ENCODE results near the gene ATF4. TPM values are rescaled to one million over a fixed set of nuclear protein-coding genes. Genes with fewer than 3 reads are reported as not detected.

The ATF4 gene
- total RNA-seq, 1 experiment from 2014 or later, result 177 TPM

DNA sequence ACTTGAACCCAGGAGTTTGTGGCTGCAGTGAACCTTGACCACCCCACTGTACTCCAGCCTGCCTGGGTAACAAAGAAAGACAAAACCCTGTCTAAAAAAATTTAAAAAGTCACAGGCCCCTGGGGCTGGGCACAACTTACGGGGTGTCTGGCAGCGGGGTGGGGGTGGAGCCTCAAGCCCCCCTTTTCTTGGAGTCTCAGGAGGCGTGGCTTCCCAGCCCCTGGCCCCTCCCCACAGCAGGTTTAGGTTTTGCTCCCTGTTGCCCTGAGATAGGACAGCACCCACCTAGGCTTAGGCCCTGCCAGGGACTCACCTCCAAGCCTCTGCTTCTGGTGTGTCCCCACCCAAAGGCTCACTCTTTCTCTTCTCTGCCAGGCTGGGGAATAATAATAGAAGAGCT is 41.1 kb upstream of the ATF4 start:
- intact Hi-C loops (cut with micrococcal nuclease; ENCODE audit: unreplicated experiment), result no loop called here
- BruUV-seq (replicated peaks), result no TSS peak
- Histone ChIP-seq H3K27ac (ENCODE audit: low read length) (no peak overlapping the region), H3K4me1 (ENCODE audit: control insufficient read depth, insufficient read depth, low read length) (no peaks in the 10 kb centered on the region), H3K27me3 (ENCODE audit: control insufficient read depth, insufficient read depth, low read length) (no peaks in the 10 kb centered on the region), H3K4me3 (ENCODE audit: low read depth in 2 of 2, low read length in 2 of 2) (no peak overlapping the region), H3K36me3 (ENCODE audit: control insufficient read depth, insufficient read depth, low read length) (no peaks in the 10 kb centered on the region), H3K9me3 (ENCODE audit: control insufficient read depth, insufficient read depth, low read depth, low read length) (no peaks in the 10 kb centered on the region)
- TF ChIP-seq POLR2AphosphoS5 (IDR thresholded peaks at IDR 0.05; ENCODE audit: low read depth, low read length) (no peak), TCF7L2 (IDR thresholded peaks at IDR 0.05; ENCODE audit: low read depth, low read length) (no peak), CTCF (IDR thresholded peaks at IDR 0.05) (no peak), SIN3A (IDR thresholded peaks at IDR 0.05; ENCODE audit: borderline replicate concordance, insufficient read depth, low read depth, low read length) (no peak)
- ATAC-seq (no peak), DNase-seq (ENCODE audit: low read depth, low spot score) (no peak)
- CTCF ChIA-PET, result no interaction called here
- in situ Hi-C loops (cut with HindIII; ENCODE audit: low pct_unique_long_range_greater_than_20kb, low sequenced_read_pairs), result no loop called here
- POLR2A ChIA-PET, result no interaction called here

- BruUV-seq (replicated peaks), result no TSS peak
- in situ Hi-C loops (cut with HindIII; ENCODE audit: low pct_unique_long_range_greater_than_20kb, low sequenced_read_pairs), result no loop called here
- TF ChIP-seq SIN3A (IDR thresholded peaks at IDR 0.05; ENCODE audit: borderline replicate concordance, insufficient read depth, low read depth, low read length), result no peak
- TF ChIP-seq REST (IDR thresholded peaks at IDR 0.05; ENCODE audit: insufficient read depth in 1 of 2, low read depth in 2 of 2, low read length in 1 of 2), result no peak
- TF ChIP-seq CTCF (IDR thresholded peaks at IDR 0.05), result no peak
- no peak for TF ChIP-seq POLR2AphosphoS5 (IDR thresholded peaks at IDR 0.05; ENCODE audit: low read depth, low read length)
- no peak for TF ChIP-seq TCF7L2 (IDR thresholded peaks at IDR 0.05; ENCODE audit: low read depth, low read length)
- H3K4me3 ChIP-seq (ENCODE audit: low read depth in 2 of 2, low read length in 2 of 2), result no peak overlapping the region
- intact Hi-C loops (cut with micrococcal nuclease; ENCODE audit: unreplicated experiment), result no loop called here
- ATAC-seq, result no peak
- H3K36me3 ChIP-seq (ENCODE audit: control insufficient read depth, insufficient read depth, low read length), result no peaks in the 10 kb centered on the region
- H3K9me3 ChIP-seq (ENCODE audit: control insufficient read depth, insufficient read depth, low read depth, low read length), result no peaks in the 10 kb centered on the region
- POLR2A ChIA-PET, result no interaction called here
- H3K4me1 ChIP-seq (ENCODE audit: control insufficient read depth, insufficient read depth, low read length), result no peaks in the 10 kb centered on the region
- H3K27me3 ChIP-seq (ENCODE audit: control insufficient read depth, insufficient read depth, low read length), result no peaks in the 10 kb centered on the region
- CTCF ChIA-PET, result no interaction called here
- H3K27ac ChIP-seq (ENCODE audit: low read length), result no peak overlapping the region
- DNase-seq (ENCODE audit: low read depth, low spot score), result no peak
Observed at GRCh38 chr22:39480557-39480956, 39.8 kb upstream of the ATF4 start.

All from Panc1 (cell line).